A172 (cell line): ENCODE data around the gene CDC37L1. TPM values are rescaled to one million over a fixed set of nuclear protein-coding genes. Genes with fewer than 3 reads are reported as not detected.
A peak's percentile ranks its signal among the peaks of the same experiment; 100 is the strongest.
"Not testable (repeated sequence)": the region's sequence is repeated elsewhere in the genome, so short reads cannot be mapped to it uniquely, and the experiment has no call there.

Source experiments
- DNase-seq: peaks from one replicate; pipeline ENCODE4 v3.0.0-alpha.2; 2015; ENCODE audit warnings: low spot score
- total RNA-seq: library from RNA; depleted of rRNA; stranded (reverse); fragments of >200 nt; shearing (Covaris generic); gene quantifications from 2 replicates; pipeline ENCODE4 v1.2.3, GENCODE V29; 2014; rRNA removed

Gene CDC37L1
- 21.9 and 27.6 TPM in 2 replicates for total RNA-seq

GRCh38 chr9:4679268-4680172 is at the start of gene CDC37L1:
Gene CDC37L1, plus strand, starts transcription at chr9:4679569. Its CDS starts 199 bp downstream, at chr9:4679768.
- peak; percentile 88 for DNase-seq

- DNase-seq, result no peak
Measured at GRCh38 chr9:4630836-4631235, 48.5 kb upstream of the CDC37L1 start.

GRCh38 chr9:4638968-4639367 is 40.4 kb upstream of the CDC37L1 start:
- no peak for DNase-seq

GRCh38 chr9:4639420-4639819 is 39.9 kb upstream of the CDC37L1 start:
- DNase-seq, result no peak

GRCh38 chr9:4640027-4640426 is 39.3 kb upstream of the CDC37L1 start:
- DNase-seq, result no peak

- no peak for DNase-seq
Measured at GRCh38 chr9:4642351-4642750, 37.0 kb upstream of the CDC37L1 start.

- DNase-seq, result no peak
Measured at GRCh38 chr9:4654084-4654483, 25.3 kb upstream of the CDC37L1 start.

- DNase-seq, result no peak
Measured at GRCh38 chr9:4654538-4654937, 24.8 kb upstream of the CDC37L1 start.

GRCh38 chr9:4656196-4656595 is 23.2 kb upstream of the CDC37L1 start:
- DNase-seq, result not testable (repeated sequence)

- DNase-seq, result no peak
Measured at GRCh38 chr9:4656621-4657020, 22.7 kb upstream of the CDC37L1 start.

- DNase-seq, result no peak
Measured at GRCh38 chr9:4657426-4658159, 21.8 kb upstream of the CDC37L1 start.

GRCh38 chr9:4660665-4661064 is 18.7 kb upstream of the CDC37L1 start:
- not testable (repeated sequence) for DNase-seq

- peak; percentile 32 for DNase-seq
Measured at GRCh38 chr9:4661165-4661564, 18.2 kb upstream of the CDC37L1 start.

- DNase-seq, result peak; percentile 6
Measured at GRCh38 chr9:4661611-4662010, 17.8 kb upstream of the CDC37L1 start.

GRCh38 chr9:4662108-4662988 is 17.0 kb upstream of the CDC37L1 start, which contains the start of gene PLPP6:
Gene PLPP6, plus strand, starts transcription at chr9:4662294. Its CDS starts 82 bp downstream, at chr9:4662376.
- peak; percentile 61 for DNase-seq

GRCh38 chr9:4662989-4663792 is 16.2 kb upstream of the CDC37L1 start:
- no peak for DNase-seq

- DNase-seq, result no peak
Measured at GRCh38 chr9:4663956-4664355, 15.4 kb upstream of the CDC37L1 start.

GRCh38 chr9:4665357-4665756 is 14.0 kb upstream of the CDC37L1 start:
- no peak for DNase-seq

GRCh38 chr9:4666042-4666699 is 13.2 kb upstream of the CDC37L1 start, which contains the start of gene SPATA6L:
Gene SPATA6L, minus strand, starts transcription at chr9:4666480. Its CDS starts 230 bp downstream, at chr9:4666250.
- DNase-seq, result peak; percentile 10

- DNase-seq, result no peak
Measured at GRCh38 chr9:4667681-4668080, 11.7 kb upstream of the CDC37L1 start.
